SH-SY5Y (cell line): ENCODE data around the gene PMEPA1.

ENCODE experiments used
- GATA2 ChIP-seq: IDR thresholded peaks from 2 replicates; pipeline ENCODE4 v1.6.1; 2011; ENCODE audit warnings: mild to moderate bottlenecking, low read depth, low read length
- GATA3 ChIP-seq: IDR thresholded peaks from 2 replicates; pipeline ENCODE4 v1.6.1; 2011; ENCODE audit warnings: low read depth, mild to moderate bottlenecking, low read length, moderate library complexity

Gene PMEPA1

DNA sequence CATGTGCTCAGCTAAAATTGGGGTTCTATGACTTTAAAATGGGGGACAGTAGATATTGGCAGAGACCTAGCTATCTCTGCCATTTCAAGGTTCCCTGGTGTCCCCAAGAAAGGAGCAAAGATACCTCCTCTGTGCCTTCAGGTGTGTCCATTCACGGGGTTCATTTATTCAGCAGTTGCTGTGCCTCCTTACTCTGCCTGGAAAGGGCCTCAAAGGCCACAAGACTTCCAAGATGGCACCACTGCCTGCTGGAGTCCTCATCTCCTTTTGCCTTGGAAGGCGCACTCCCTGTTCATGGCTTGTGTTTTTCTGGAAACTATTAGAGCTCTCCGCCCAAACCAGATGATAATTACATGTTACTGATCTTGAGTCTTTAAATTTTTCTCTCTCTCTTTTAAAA is 85.7 kb downstream of the PMEPA1 start:
- TF ChIP-seq GATA2: no peak
- no peak for TF ChIP-seq GATA3

DNA sequence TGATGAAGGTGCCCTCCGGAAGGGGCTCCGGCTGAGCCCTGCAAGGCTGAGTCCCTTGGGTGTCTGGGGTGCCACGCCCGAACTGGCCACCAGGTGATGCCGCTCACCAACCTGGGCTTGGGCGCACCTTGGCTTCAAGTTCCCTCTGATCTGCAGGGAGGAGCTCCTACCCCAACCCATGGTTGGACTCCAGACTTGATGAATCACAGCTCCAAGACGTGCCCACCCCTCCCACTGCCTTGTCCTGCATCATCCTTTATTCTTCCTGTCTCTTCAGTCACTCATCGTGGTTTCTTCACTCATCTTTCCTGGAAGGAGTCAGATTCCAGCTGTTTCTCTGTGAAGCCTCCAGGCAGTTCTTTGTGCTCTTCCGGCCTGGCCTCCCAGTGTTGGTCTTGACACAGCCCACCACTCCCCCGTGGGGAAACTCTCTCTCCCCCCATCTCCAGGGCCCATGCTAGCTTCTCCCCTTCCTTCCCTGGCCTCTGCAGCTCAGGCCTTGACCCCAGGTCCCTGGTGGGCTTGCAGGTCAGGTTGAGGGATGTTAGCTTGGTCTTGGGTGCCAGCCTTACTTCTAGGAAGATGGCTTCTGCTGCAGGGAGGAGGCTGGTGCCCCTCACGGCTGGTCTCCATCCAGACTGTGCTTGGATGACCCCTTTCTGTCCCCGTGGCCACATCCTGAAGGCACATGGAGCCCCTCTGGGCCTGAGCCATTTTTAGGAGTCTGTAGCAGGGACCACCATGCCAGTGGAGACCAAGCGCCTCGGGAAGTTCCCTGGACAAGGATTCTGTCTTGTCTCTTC is 87.0 kb downstream of the PMEPA1 start:
- no peak for TF ChIP-seq GATA3

GRCh38 chr20:57622201-57622570 is 87.6 kb downstream of the PMEPA1 start:
- no peak for TF ChIP-seq GATA2

GRCh38 chr20:57621421-57622200 is 88.2 kb downstream of the PMEPA1 start:
- TF ChIP-seq GATA2 (no peak), GATA3 (no peak)

- TF ChIP-seq GATA3 (no peak), GATA2 (no peak)
Observed at GRCh38 chr20:57620999-57621398, 88.8 kb downstream of the PMEPA1 start.

DNA sequence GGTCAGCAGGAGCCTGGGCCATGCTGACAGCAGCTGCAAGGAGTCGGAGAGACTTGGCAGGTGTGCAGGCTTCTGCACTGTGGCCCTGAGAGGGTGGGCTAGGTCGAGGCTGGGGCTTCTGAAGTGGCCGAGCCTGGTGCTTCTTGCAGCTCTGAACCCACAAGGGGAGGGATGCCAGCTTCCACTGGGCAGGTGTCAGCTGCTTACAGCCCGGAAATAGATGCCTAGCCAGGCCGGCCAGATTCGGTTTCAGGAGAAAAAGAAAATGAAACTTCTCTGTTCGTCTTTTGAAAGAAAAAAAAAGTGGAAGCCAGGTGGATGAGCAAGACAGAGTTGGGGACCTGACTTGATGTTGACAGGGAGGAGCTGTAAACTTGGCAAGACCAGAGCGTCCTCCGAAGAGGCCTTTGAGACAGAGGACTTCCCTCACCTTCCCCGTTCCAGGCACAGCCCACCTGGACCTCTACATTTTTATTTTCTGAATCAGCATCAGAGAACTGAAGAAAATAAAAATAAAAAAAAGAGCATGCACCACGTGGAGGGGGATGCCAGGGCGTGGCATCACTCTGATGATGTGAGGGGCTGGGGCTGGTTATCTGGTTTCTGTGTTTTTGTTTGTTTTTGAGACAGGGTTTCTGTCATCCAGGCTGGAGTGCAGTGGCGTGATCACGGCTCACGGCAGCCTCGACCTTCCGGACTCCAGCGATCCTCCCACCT is 89.4 kb downstream of the PMEPA1 start, which contains the start of gene ZBP1:
Gene ZBP1 (minus strand): TSS at position 153 of the 717 bp plus-strand sequence. CDS start 131 bp downstream, at position 22.
- no peak for TF ChIP-seq GATA2
- no peak for TF ChIP-seq GATA3

DNA sequence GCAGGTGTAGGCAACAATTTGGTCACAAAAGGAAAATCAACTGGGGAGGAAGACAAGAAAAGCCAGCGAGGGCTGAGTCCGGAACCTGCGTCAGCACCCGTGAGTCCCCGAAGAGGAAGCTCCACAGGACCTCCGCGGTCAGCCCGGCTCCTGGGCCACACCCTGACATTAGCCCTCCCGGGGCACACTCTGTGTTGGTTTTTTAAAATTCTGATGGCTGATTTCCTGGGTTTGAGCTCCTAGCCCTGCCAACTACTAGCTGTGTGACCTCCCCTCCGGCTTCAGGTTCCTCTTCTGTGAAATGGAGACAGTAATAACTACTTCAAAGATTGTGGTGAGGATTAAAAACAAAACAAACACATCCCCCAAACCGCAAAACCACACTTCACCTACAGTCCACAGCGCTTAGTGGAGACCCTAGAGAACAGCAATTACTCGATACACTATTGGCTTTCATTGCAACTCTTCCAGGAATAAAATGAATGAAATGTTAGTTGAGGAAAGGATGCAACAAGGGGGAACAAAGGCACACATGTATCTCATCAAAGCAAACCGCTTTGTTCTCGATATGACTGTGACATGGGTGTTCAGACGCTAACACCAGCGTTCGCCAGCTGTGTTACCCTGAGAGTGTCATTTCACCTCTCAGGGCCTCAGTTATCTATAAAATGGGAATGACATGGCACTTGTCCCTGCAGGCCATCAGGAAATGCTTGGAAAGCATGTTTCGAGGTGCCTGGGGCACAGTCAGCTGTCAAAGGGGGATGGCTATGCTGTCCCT is 90.6 kb downstream of the PMEPA1 start:
- TF ChIP-seq GATA2: no peak
- TF ChIP-seq GATA3: no peak

DNA sequence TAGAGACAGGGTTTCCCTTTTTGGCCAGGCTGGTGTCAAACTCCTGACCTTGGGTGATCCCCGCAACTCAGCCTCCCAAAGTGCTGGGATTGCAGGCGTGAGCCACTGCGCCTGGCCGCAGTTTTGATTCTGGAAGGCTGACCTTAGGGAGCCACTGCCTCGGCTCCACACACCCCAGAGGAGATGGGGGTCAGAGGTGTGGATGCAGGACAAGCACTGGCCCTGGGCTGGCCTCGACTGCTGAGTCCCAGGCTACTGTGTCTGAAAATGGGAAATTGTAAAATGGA is 91.1 kb downstream of the PMEPA1 start:
- TF ChIP-seq GATA2 (no peak), GATA3 (no peak)

- TF ChIP-seq GATA2 (no peak), GATA3 (no peak)
Observed at GRCh38 chr20:57618091-57618763, 91.6 kb downstream of the PMEPA1 start.

- TF ChIP-seq GATA2: no peak
- TF ChIP-seq GATA3: no peak
Observed at GRCh38 chr20:57617079-57617795, 92.6 kb downstream of the PMEPA1 start.

- TF ChIP-seq GATA2 (no peak), GATA3 (no peak)
Observed at GRCh38 chr20:57616143-57616951, 93.5 kb downstream of the PMEPA1 start.

DNA sequence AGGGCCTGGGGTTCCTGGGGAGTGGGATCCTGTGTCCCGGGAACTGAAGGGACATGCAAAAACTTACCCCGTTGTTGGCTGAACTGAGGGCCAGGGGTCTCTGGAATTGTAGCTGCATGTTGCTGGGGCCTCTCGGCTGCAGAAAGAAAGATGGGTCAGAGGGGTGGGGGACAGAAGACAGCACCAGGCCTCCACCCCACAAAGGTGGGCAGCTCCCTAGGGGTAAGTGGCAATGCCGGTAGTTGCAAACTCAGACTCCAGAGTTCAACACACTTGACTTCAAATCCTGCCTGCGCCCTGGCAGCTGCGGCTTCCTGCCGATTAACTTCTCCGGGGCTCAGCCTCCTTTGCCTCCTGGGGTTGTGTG is 94.4 kb downstream of the PMEPA1 start:
- no peak for TF ChIP-seq GATA3
- TF ChIP-seq GATA2: no peak
